NCI-H1092 treated with DMSO at 0.1 percent for 48 hours (cell line): Measurements from ENCODE around the gene ASGR1.
"Not testable (repeated sequence)": the region's sequence is repeated elsewhere in the genome, so short reads cannot be mapped to it uniquely, and the experiment has no call there.

ENCODE experiments used
- DNase-seq: peaks from one replicate; lab custom pipeline; 2025; lab: John Stamatoyannopoulos, UW

ASGR1 gene

DNA sequence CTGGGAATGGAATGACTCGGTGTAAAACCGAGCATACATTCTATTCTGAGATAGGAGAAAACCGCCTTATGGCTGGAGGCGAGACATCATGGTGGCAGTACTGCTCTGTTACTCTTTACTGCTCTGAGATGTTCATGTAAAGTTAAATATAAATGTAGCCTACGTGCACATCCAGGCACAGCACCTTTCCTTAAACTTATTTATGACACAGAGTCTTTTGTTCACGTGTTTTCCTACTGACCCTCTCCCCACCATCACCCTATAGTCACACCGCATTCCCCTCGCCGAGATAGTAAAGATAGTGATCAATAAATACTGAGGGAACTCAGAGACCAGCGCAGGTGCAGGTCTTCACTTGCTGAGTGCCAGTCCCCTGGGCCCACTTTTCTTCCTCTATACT, 19.6 kb downstream of the ASGR1 start:
- not testable (repeated sequence) for DNase-seq

GRCh38 chr17:7158424-7158823, 20.7 kb downstream of the ASGR1 start:
- not testable (repeated sequence) for DNase-seq

- DNase-seq = no peak
These were observed 22.7 kb downstream of the ASGR1 start for GRCh38 chr17:7156342-7156940.

DNA sequence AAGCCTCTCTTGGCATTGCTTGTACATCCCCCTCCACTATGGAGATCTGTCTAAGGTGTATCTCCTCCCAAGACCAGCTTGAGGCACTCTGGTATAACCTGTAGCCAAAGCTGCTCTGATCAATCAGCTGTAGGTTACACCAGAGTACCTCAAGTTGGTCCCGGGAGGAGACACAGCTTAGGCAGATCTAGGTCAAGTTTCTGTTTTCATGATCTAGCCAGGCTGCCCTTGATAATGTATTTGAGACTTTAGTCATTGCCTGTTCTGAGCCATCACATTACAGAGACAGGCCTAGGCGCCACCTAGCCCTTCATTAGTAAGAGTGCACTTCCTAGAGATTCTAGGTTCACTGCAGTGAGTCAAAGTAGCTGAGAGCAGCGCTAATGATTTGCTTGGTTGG, 31.4 kb downstream of the ASGR1 start:
- DNase-seq = no peak

GRCh38 chr17:7146115-7146514, 33.1 kb downstream of the ASGR1 start:
- no peak for DNase-seq

- no peak for DNase-seq
These were observed 35.0 kb downstream of the ASGR1 start for GRCh38 chr17:7144213-7144612.

GRCh38 chr17:7141824-7142223, 37.3 kb downstream of the ASGR1 start:
- no peak for DNase-seq

GRCh38 chr17:7139400-7139799, 39.8 kb downstream of the ASGR1 start:
- DNase-seq = no peak

- no peak for DNase-seq
These were observed 40.3 kb downstream of the ASGR1 start for GRCh38 chr17:7138800-7139381.

- DNase-seq = no peak
These were observed 41.8 kb downstream of the ASGR1 start for GRCh38 chr17:7137171-7137943.

DNA sequence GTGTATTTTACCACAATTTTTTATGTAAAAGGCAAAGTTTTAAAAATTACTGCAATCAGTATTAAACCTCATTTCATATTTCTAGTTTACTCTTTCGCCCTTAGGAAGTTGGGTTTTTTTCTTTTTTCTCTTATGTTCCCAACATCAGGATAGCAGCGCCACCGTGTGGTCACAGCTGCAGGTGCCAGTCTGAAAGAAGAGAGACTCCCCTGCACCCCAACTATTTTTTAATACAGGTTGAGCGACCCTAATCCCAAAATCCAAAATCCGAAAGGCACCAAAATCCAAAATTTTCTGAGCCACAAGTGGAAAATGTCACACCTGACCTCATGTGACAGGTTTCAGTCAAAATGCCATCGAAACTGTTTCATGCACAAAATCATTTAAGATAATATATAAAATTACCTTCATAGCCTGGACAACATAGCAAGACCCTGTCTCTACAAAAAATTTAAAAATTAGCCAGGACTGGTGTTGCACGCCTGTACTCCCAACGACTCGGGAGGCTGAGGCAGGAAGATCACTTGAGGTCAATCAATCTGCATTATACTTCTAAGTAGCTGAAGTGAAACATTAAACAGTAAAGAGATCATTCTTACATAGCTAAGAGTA, 42.8 kb downstream of the ASGR1 start:
- peak; percentile 37 for DNase-seq

DNA sequence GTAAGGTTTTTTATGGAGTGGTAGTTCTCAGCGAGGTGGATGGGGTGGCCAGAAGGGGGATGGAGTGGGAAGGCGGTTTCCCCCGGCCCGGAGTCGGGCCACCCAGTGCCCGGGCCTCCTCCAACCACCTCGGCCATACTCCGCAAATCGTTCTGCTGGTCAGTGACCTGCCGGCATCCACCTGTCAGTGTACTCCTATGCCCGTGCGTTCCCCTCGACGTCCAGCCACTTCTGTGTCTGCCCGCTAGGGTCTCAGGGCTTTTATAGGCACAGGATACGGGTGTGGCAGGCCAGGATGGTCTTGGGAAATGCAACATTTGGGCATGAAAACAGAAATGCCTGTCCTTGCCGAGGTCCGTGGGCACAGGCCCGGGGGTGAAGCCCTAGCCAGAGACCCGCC, 45.3 kb downstream of the ASGR1 start:
- no peak for DNase-seq

DNA sequence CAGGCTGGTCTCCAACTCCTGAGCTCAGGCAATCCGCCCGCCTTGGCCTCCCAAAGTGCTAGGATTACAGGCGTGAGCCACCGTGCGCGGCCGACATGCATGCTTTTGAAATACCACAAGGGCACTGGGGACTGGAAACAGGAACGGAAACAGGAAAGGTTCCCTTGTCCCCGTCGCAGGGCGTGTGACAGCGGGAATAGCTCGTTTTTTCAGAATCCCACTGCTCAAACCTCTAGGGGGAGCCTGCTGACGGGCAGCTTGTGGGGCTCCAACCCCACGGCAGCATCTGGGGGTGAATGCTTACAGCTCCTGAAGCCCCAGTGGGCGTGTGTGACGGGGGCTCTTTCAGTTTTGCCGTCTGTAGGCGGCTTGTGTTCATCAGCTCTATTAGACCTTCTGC, 45.7 kb downstream of the ASGR1 start:
- no peak for DNase-seq

- no peak for DNase-seq
These were observed 46.6 kb downstream of the ASGR1 start for GRCh38 chr17:7132511-7133094.

GRCh38 chr17:7131423-7131791, 47.8 kb downstream of the ASGR1 start:
- no peak for DNase-seq

GRCh38 chr17:7130621-7131422, 48.3 kb downstream of the ASGR1 start:
- no peak for DNase-seq

GRCh38 chr17:7129311-7129710, 49.9 kb downstream of the ASGR1 start:
- DNase-seq = no peak

DNA sequence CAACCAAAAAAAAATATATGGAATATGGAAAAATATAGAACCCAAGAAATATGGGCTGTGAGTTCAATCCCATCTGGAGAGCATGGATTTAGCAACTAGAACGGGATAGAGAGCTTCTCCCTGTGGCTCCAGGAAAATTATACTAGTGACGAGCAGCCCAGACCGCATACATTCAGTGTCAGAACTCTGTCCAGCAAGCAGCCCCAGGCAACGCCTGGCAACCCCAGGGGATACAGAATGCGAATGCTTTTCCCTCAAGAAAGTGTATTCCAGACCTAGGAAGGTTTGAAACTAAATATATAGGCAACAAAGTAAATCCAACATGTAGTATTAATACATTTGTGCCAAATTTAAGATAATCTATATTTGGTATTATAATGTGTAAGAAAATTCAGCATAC, 51.0 kb downstream of the ASGR1 start:
- DNase-seq = no peak

DNA sequence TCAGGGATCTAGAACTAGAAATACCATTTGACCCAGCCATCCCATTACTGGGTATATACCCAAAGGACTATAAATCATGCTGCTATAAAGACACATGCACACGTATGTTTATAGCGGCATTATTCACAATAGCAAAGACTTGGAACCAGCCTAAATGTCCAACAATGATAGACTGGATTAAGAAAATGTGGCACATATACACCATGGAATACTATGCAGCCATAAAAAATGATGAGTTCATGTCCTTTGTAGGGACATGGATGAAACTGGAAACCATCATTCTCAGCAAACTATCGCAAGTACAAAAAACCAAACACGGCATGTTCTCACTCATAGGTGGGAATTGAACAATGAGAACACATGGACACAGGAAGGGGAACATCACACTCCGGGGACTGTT, 51.7 kb downstream of the ASGR1 start:
- not testable (repeated sequence) for DNase-seq

DNA sequence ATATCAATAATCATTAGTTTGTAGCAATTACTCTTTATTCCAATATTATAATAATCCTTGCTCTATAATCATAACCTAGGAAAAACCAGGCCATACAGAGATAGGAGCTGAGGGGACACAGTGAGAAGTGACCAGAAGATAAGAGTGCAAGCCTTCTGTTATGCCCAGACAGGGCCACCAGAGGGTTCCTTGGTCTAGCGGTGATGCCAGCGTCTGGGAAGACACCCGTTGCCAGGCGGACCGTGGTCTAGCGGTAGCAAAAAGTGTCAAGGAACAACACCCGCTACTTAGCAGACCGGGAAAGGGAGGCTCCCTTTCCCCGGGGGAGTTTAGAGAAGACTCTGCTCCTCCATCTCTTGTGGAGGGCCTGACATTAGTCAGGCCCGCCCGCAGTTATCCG, 52.8 kb downstream of the ASGR1 start:
- not testable (repeated sequence) for DNase-seq

DNA sequence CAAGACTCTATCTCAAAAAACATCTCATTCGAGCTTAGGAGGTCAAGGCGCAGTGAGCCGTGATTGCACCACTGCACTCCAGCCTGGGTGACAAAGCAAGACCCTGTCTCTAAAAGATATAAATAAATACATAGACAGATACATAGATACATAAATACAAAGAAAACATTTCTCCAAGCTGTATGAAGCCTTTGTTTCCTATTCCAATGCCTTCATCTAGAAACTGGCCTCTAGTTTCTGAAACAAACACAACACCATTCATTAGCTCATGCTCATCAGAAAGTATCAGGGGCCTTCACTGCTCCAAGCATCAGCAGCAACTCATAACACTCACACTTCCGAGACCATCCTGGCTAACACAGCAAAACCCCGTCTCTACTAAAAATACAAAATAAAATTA, 54.2 kb downstream of the ASGR1 start:
- DNase-seq = no peak

DNA sequence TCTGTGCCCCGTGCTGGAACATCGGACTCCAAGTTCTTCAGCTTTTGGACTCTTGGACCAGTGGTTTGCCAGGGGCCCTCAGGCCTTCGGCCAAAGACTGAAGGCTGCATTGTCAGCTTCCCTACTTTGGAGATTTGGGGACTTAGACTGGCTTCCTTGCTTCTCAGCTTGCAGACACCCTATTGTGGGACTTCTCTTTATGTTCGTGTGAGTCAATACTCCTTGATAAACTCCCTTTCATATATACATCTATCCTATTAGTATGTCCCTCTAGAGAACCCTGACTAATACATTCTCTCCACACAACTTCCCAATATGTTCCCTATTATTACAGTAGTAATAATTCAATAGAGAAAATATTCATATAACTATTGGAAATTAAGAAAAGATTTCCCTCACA, 55.3 kb downstream of the ASGR1 start:
- no peak for DNase-seq
